ENCODE data around the gene PODXL. TPM values are rescaled to one million over a fixed set of nuclear protein-coding genes. Genes with fewer than 3 reads are reported as not detected.
"Not testable (repeated sequence)": the region's sequence is repeated elsewhere in the genome, so short reads cannot be mapped to it uniquely, and the experiment has no call there.

PODXL gene
- total RNA-seq, 1 donor from 2014 or later: 141 TPM

DNA sequence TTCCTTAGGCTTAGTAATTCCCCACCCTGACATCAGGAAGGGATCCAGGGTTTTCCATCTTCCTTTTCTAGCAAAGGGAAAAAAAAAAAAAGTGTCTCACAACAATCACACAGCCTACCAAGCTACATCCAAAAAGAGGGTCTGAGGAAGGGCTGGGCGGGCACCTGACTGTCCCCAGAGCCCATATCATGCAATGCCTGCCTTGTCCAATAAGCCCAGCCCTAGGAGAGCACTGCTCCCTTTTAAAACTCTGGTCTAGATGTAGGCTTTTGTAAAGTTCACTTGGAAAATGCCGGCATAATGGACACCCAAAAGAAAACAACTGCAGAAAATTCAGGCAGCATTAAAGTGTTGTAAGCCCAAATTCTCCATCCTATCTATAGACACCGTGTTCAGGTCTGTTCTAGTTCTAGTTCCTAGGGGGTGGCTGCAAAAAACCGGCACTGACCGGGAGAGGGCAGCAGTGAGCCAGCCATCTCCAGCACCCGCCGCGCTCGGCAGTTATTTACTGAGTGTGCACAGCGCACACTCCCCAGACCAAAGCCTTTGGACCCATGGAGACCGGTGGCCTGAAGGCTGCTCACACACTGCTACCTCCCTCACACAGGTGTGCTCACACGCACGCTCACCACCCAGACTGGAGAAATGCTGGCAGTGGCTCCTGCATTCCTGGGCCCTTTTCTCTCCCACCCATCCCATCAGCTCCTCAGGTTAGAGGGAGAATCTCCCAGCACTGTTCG lies 48.7 kb downstream of the PODXL start:
- H3K4me1 ChIP-seq: peaks cover 0 to 3% of the 10 kb centered on the region in 2 donors
- H3K9me3 ChIP-seq: no peaks in the 10 kb centered on the region
- H3K27ac ChIP-seq: no peak overlapping the region
- no peaks in the 10 kb centered on the region for H3K36me3 ChIP-seq
- TF ChIP-seq, protein P1, sequence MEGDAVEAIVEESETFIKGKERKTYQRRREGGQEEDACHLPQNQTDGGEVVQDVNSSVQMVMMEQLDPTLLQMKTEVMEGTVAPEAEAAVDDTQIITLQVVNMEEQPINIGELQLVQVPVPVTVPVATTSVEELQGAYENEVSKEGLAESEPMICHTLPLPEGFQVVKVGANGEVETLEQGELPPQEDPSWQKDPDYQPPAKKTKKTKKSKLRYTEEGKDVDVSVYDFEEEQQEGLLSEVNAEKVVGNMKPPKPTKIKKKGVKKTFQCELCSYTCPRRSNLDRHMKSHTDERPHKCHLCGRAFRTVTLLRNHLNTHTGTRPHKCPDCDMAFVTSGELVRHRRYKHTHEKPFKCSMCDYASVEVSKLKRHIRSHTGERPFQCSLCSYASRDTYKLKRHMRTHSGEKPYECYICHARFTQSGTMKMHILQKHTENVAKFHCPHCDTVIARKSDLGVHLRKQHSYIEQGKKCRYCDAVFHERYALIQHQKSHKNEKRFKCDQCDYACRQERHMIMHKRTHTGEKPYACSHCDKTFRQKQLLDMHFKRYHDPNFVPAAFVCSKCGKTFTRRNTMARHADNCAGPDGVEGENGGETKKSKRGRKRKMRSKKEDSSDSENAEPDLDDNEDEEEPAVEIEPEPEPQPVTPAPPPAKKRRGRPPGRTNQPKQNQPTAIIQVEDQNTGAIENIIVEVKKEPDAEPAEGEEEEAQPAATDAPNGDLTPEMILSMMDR (IDR thresholded peaks at IDR 0.05): peak; percentile 76 to 96 (median 89)
- DNase-seq (ENCODE audit: low spot score in 2 of 2): peak; percentile 42 to 89
- no peaks in the 10 kb centered on the region for H3K27me3 ChIP-seq
- intact Hi-C loops (cut with DNase I): loop anchor here (1.0 kb wide), 1 partner anchor 147 kb away; no protein-coding TSS in a partner anchor
- no peak overlapping the region for H3K4me3 ChIP-seq

DNA sequence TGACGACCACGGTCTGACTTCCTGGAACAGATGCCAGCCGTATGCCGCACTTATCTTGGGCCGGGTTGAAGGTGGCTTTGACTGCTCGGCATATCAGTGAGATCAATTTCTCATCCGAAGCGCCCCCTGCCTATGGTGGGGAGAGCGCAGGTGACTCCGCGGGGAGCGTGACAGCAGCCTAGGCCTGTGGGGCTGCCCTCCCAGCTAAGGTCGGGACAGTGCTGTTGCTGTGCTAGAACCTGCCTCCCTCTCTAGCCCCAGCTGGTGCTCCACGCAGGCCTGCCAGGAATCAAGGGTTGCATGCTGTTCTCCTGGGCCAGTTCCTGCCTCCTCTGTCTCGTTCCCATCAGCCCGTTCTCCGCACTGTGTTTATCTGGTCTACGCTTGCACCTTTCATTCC lies 49.8 kb downstream of the PODXL start:
- no peaks in the 10 kb centered on the region for H3K36me3 ChIP-seq
- H3K9me3 ChIP-seq: no peaks in the 10 kb centered on the region
- peaks cover 0 to 3% of the 10 kb centered on the region in 2 donors for H3K4me1 ChIP-seq
- TF ChIP-seq, protein P1 (IDR thresholded peaks at IDR 0.05): no peak
- no peak overlapping the region for H3K27ac ChIP-seq
- no peaks in the 10 kb centered on the region for H3K27me3 ChIP-seq
- DNase-seq (ENCODE audit: low spot score in 2 of 2): no peak
- no peak overlapping the region for H3K4me3 ChIP-seq
- intact Hi-C loops (cut with DNase I): loop anchor here (1.0 kb wide), 1 partner anchor 40 kb away; no protein-coding TSS in a partner anchor

DNA sequence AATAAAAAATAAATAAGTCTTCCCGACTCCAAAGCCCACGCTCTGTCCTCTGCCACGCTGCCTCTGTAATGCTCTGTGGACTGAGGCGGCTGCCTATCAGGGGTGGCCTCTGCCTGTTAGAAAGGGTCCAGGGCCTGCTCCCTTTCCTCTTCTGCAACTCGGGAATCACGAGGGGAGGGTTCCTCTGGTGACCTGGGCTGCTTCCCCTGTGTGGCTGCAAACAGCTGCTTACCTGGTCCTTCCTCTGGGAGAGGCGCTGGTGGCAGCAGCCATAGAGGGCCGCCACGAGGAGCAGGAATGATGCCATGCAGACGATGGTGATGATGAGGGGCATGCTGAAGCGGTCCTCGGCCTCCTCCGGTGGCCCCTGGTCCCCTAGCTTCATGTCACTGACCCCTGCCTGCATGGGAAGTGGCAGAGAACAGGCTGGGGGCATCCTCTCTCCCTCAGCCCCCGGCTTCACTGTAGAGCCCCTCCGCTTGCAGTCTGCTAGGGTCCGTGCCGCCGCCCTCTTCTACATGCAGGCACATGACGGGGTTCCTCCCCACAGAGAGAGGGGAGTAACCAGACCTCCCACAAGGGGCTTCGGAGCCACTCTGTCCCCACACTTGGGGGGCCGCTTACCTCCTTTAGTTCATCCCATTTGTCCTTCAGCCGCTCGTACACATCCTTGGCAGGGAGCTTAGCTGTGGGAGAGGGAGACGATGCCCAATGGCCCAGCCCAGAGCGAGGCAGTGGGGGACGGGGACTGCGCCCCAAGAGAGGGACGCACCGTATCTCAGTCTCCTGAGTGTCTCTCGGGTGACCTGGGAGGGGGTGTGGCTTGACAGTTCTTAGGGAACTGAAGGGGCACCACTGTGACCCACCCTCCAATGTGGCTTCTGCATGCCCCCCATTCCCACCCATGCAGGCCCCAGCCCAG lies 50.5 kb downstream of the PODXL start:
- Histone ChIP-seq H3K27me3 (no peaks in the 10 kb centered on the region), H3K4me3 (no peak overlapping the region), H3K36me3 (no peaks in the 10 kb centered on the region), H3K4me1 (peaks cover 0 to 3% of the 10 kb centered on the region in 2 donors), H3K27ac (no peak overlapping the region), H3K9me3 (no peaks in the 10 kb centered on the region)
- TF ChIP-seq, protein P1 (IDR thresholded peaks at IDR 0.05): no peak
- intact Hi-C loops (cut with DNase I): loop anchor here (1.0 kb wide), 1 partner anchor 40 kb away; no protein-coding TSS in a partner anchor
- DNase-seq (ENCODE audit: low spot score in 2 of 2): no peak

DNA sequence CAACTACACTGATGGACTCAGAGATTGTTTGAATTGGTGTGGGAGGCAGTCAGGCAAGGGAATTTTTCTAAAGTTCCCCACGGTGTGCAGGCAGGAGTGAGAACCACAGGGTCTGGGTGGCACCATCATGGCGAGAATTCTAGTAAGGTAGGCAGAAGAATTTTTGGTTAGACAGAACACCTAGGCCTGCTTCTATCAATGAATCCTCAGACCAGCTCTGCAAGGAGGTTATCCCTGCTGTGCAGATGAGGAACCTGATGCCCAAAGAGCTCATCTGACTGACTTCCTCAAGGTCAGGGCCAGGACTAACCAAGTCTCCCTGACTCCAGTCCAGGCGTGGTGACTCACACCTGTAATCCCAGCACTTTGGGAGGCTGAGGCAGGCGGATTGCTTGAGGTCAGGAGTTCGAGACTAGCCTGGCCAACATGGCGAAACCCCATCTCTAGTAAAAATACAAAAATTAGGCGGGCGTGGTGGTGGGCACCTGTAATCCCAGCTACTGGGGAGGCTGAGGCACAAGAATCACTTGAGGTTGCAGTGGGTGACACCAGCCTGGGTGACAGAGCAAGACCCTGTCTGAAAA lies 51.3 kb downstream of the PODXL start:
- intact Hi-C loops (cut with DNase I); H3K4me3 ChIP-seq; H3K4me1 ChIP-seq; H3K27me3 ChIP-seq; DNase-seq (ENCODE audit: low spot score in 2 of 2); H3K9me3 ChIP-seq; H3K27ac ChIP-seq; H3K36me3 ChIP-seq: not testable (repeated sequence)

DNA sequence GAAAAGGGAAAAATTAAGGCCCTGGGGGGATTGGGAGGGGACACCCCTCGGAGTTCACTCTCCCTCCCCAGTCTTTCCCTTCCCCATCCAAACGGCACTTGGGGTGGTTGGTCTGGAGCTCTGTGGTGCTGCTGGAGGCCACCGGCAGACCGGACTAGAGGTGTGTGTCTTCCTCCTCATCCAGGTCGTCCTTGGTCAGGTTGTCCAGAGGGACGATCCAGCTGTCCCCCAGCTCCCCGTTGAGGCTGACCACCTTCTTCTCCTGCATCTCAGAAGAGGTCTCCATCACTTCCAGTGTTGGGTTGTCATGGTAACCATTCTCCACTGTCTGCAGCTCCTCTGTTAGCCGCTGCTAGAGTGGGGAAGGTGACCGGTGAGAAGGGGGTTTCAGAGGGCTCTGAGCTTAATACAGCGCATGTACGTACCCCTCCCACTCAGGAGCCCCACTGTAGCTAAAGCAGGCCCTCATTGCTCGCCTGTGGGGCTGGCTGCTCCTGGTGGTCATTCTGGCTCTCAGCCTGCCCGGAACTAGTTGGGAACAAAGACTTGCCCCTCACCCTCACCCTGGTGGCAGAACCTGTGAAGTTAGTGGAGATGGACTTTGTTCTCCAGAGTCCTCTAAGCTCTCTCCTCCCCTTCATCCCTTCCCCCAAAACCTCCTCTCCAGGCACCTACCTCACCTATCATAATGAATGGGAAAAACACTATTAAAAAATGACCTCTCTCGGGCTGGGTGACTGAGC lies 52.1 kb downstream of the PODXL start:
- intact Hi-C loops (cut with DNase I): no loop called here
- Histone ChIP-seq H3K27me3 (no peaks in the 10 kb centered on the region), H3K9me3 (no peaks in the 10 kb centered on the region), H3K4me1 (peaks cover 0 to 3% of the 10 kb centered on the region in 2 donors), H3K36me3 (no peaks in the 10 kb centered on the region), H3K27ac (no peak overlapping the region), H3K4me3 (no peak overlapping the region)
- no peak for DNase-seq (ENCODE audit: low spot score in 2 of 2)
- TF ChIP-seq, protein P1 (IDR thresholded peaks at IDR 0.05): no peak
